IMR-90 (cell line): ENCODE results near the gene IQCE. TPM values are rescaled to one million over a fixed set of nuclear protein-coding genes. Genes with fewer than 3 reads are reported as not detected.

Source experiments
- ATAC-seq: fragments of 200-7000 bp; cut with Tn5 transposase; 2 replicates; pipeline ENCODE4 v1.9.1; 2020; ENCODE audit warnings: low read depth, mild to moderate bottlenecking, moderate library complexity
- BruUV-seq: library from RNA; stranded (reverse); fragments of 400-500 nt; replicated peaks from 2 replicates; lab custom pipeline; 2021; lab: Mats Ljungman, UMichigan
- CTCF ChIA-PET: fragments of 300-600 bp; formaldehyde crosslinking; extraction: SDS; loops from one replicate; lab custom pipeline; 2021; ENCODE audit warnings: antibody characterized with exemption; lab: Yijun Ruan, JAX
- POLR2A ChIA-PET: fragments of 300-600 bp; sonication (Branson Sonifier 250); formaldehyde crosslinking; loops from one replicate; lab custom pipeline; 2022; ENCODE audit warnings: antibody characterized with exemption; ENCODE audit not compliant: unreplicated experiment; lab: Charles Lee
- DNase-seq: peaks from one replicate; pipeline ENCODE4 v3.0.0; 2013
- H2AFZ ChIP-seq: replicated peaks from 2 replicates; pipeline ENCODE3; 2013; ENCODE audit warnings: low read length, mild to moderate bottlenecking; ENCODE audit not compliant: poor library complexity
- H2AK5ac ChIP-seq: 2 replicates; pipeline ENCODE4 v1.6.1; 2013; ENCODE audit warnings: low read depth, low read length, inconsistent platforms
- H2AK9ac ChIP-seq: replicated peaks from 2 replicates; pipeline ENCODE3; 2013; ENCODE audit warnings: mild to moderate bottlenecking, low read depth, low read length, moderate library complexity; ENCODE audit not compliant: poor library complexity
- H2BK120ac ChIP-seq: 2 replicates; pipeline ENCODE4 v1.6.1; 2013; ENCODE audit warnings: low read depth, low read length, inconsistent platforms
- H2BK15ac ChIP-seq: 3 replicates; pipeline ENCODE4 v1.6.1; 2013; ENCODE audit warnings: low read depth, low read length, inconsistent platforms
- H2BK20ac ChIP-seq: 2 replicates; pipeline ENCODE4 v1.6.1; 2013; ENCODE audit warnings: low read depth, mild to moderate bottlenecking, inconsistent platforms, low read length, moderate library complexity
- H2BK5ac ChIP-seq: 2 replicates; pipeline ENCODE4 v1.6.1; 2013; ENCODE audit warnings: mild to moderate bottlenecking, low read depth, low read length, inconsistent platforms; ENCODE audit not compliant: poor library complexity, severe bottlenecking
- H3K14ac ChIP-seq: replicated peaks from 2 replicates; pipeline ENCODE4 v1.6.1; 2013; ENCODE audit warnings: low read depth, low read length, inconsistent platforms
- H3K18ac ChIP-seq: 2 replicates; pipeline ENCODE4 v1.6.1; 2013; ENCODE audit warnings: low read depth, low read length, control low read depth
- H3K23ac ChIP-seq: 2 replicates; pipeline ENCODE4 v1.6.1; 2013; ENCODE audit warnings: low read depth, low read length, inconsistent platforms
- H3K27ac ChIP-seq: 2 replicates; pipeline ENCODE4 v1.5.1; 2013; ENCODE audit warnings: mild to moderate bottlenecking, control low read depth, low read length; ENCODE audit not compliant: insufficient read depth
- H3K27me3 ChIP-seq: 2 replicates; pipeline ENCODE4 v1.6.1; 2013; ENCODE audit warnings: low read length; ENCODE audit not compliant: control insufficient read depth, insufficient read depth
- H3K36me3 ChIP-seq: 2 replicates; pipeline ENCODE4 v1.6.1; 2013; ENCODE audit warnings: low read length, mixed read lengths; ENCODE audit not compliant: control insufficient read depth, insufficient read depth
- H3K4ac ChIP-seq: 2 replicates; pipeline ENCODE4 v1.6.1; 2013; ENCODE audit warnings: low read depth, low read length, inconsistent platforms
- H3K4me1 ChIP-seq: 2 replicates; pipeline ENCODE4 v1.6.1; 2013; ENCODE audit warnings: low read length, mixed read lengths; ENCODE audit not compliant: control insufficient read depth, insufficient read depth
- H3K4me2 ChIP-seq: 2 replicates; pipeline ENCODE4 v1.6.1; 2013; ENCODE audit warnings: low read depth, mild to moderate bottlenecking, control low read depth, low read length, moderate library complexity
- H3K4me3 ChIP-seq: 2 replicates; pipeline ENCODE4 v1.5.1; 2013; ENCODE audit warnings: low read depth, mild to moderate bottlenecking, control low read depth, low read length, moderate library complexity; ENCODE audit not compliant: insufficient read depth
- H3K56ac ChIP-seq: 2 replicates; pipeline ENCODE4 v1.6.1; 2013; ENCODE audit warnings: low read length, inconsistent platforms; ENCODE audit not compliant: insufficient read depth; ENCODE audit errors: extremely low read depth
- H3K79me1 ChIP-seq, 2 experiments: 2 replicates each; pipeline ENCODE4 v1.6.1; 2013; ENCODE audit warnings: low read length in 2 of 2, inconsistent platforms in 1 of 2, low read depth in 1 of 2
- H3K9ac ChIP-seq: 2 replicates; pipeline ENCODE4 v1.6.1; 2013; ENCODE audit warnings: low read depth, low read length, control low read depth
- H3K9me1 ChIP-seq: 2 replicates; pipeline ENCODE4 v1.6.1; 2013; ENCODE audit warnings: low read length, inconsistent platforms; ENCODE audit not compliant: insufficient read depth
- H3K9me3 ChIP-seq: 2 replicates; pipeline ENCODE4 v1.6.1; 2013; ENCODE audit warnings: low read length; ENCODE audit not compliant: control insufficient read depth, insufficient read depth
- H4K20me1 ChIP-seq: 2 replicates; pipeline ENCODE4 v1.6.1; 2013; ENCODE audit warnings: low read length, inconsistent platforms; ENCODE audit not compliant: insufficient read depth
- H4K5ac ChIP-seq: 2 replicates; pipeline ENCODE4 v1.6.1; 2013; ENCODE audit warnings: mild to moderate bottlenecking, low read depth, low read length, control low read depth
- H4K8ac ChIP-seq, 2 experiments: 2 replicates each; pipeline ENCODE4 v1.6.1; 2013; ENCODE audit warnings: low read depth in 2 of 2, low read length in 2 of 2, control low read depth in 1 of 2, inconsistent platforms in 1 of 2
- H4K91ac ChIP-seq: 2 replicates; pipeline ENCODE4 v1.6.1; 2013; ENCODE audit warnings: low read depth, low read length, inconsistent platforms; ENCODE audit not compliant: insufficient read depth
- BHLHE40 ChIP-seq: fragments of 150-350 bp; IDR thresholded peaks from 2 replicates; pipeline ENCODE4 v1.6.1; 2016; ENCODE audit warnings: mild to moderate bottlenecking, low read depth, low read length
- CEBPB ChIP-seq: IDR thresholded peaks from 2 replicates; pipeline ENCODE4 v1.6.1; 2012; ENCODE audit warnings: low read depth, low read length, improper control_type of control experiment
- FOS ChIP-seq: fragments of 150-350 bp; IDR thresholded peaks from 2 replicates; pipeline ENCODE4 v1.6.1; 2016; ENCODE audit warnings: low read depth, low read length
- MAFK ChIP-seq: IDR thresholded peaks from 2 replicates; pipeline ENCODE4 v1.6.1; 2012; ENCODE audit warnings: low read depth, low read length, improper control_type of control experiment
- MAZ ChIP-seq: IDR thresholded peaks from 2 replicates; pipeline ENCODE4 v1.6.1; 2012; ENCODE audit warnings: low read depth, mild to moderate bottlenecking, low read length, improper control_type of control experiment, moderate library complexity, borderline replicate concordance
- NFE2L2 ChIP-seq: fragments of 150-350 bp; IDR thresholded peaks from 2 replicates; pipeline ENCODE4 v1.6.1; 2016; ENCODE audit warnings: low read depth, mild to moderate bottlenecking, low read length
- RCOR1 ChIP-seq: IDR thresholded peaks from 2 replicates; pipeline ENCODE4 v1.6.1; 2012; ENCODE audit warnings: mild to moderate bottlenecking, low read length, improper control_type of control experiment; ENCODE audit not compliant: insufficient replicate concordance
- RFX5 ChIP-seq: IDR thresholded peaks from 2 replicates; pipeline ENCODE4 v1.8.0; 2012; ENCODE audit warnings: low read depth, mild to moderate bottlenecking, low read length, moderate library complexity
- WGBS, 2 experiments: methylation state at CpG; one replicate each; pipeline versions ENCODE4 v1.1.5 to v1.1.7; 2013; ENCODE audit warnings: missing lambda C conversion rate in 2 of 2; ENCODE audit not compliant: insufficient read length in 1 of 2; ENCODE audit errors: extremely low coverage in 2 of 2; 5-methylcytosine and 5-hydroxymethylcytosine counted together
- dilution Hi-C: fragments of 300-500 bp; cut with HindIII; formaldehyde crosslinking; loops from one replicate; pipeline ENCODE4 v1.14.3; 2018; ENCODE audit warnings: low sequenced_read_pairs; ENCODE audit not compliant: unreplicated experiment
- in situ Hi-C: fragments of 300-500 bp; cut with MboI; formaldehyde crosslinking; loops from 3 replicates; pipeline ENCODE4 v1.14.3; 2019; ENCODE audit warnings: low sequenced_read_pairs, inconsistent platforms, mixed read lengths
- intact Hi-C: fragments of 100-400 bp; cut with micrococcal nuclease; formaldehyde crosslinking; loops from 2 replicates; pipeline ENCODE4 v1.10.0; 2022
- polyA plus RNA-seq, 3 experiments: library from polyadenylated mRNA; depleted of rRNA; stranded (reverse); fragments of >200 nt; gene quantifications; 2 replicates each; pipeline ENCODE4 v1.2.3, GENCODE V29; 2012; ENCODE audit warnings: low replicate concordance in 1 of 3
- total RNA-seq: library from RNA; depleted of rRNA; stranded (reverse); fragments of >200 nt; gene quantifications from 2 replicates; pipeline ENCODE4 v1.2.3, GENCODE V29; 2012
- TF ChIP-seq, protein P1 (sequence below): conservative IDR thresholded peaks from 2 replicates; pipeline ENCODE4 v1.5.1; 2012; ENCODE audit warnings: mild to moderate bottlenecking, low read depth, low read length, improper control_type of control experiment
- TF ChIP-seq, protein P2 (sequence below): fragments of 150-350 bp; IDR thresholded peaks from 2 replicates; pipeline ENCODE4 v1.6.1; 2017; ENCODE audit warnings: mild to moderate bottlenecking, antibody characterized with exemption, low read length, low read depth

The IQCE gene
- total and polyA plus RNA-seq, 2 of the 4 experiments (the other 2 are of a cell fraction): 5.0 to 6.3 TPM

DNA sequence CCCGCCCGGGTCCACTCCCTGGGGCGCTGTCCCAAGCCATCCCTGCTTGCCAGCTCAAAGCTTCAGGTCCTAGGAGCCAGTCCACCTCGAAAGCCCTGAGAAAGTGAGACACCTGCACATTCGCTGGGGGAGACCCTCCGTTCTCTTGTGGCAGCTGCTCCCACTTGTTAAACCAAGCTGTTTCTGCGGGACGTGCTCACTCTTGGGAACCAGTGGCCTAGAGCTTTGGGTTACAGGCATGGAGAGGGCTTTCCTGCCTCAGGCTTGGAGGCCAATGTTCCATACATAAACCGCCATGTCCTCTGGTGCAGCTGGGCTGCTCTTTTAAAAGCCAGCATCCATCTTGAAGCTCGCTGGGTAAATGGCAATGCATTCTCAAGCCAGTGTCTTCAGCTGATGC, 53.1 kb downstream of the IQCE start:
- DNase-seq: no peak
- Histone ChIP-seq H3K56ac (no peak overlapping the region), H3K14ac (no peak overlapping the region), H4K20me1 (no peaks in the 10 kb centered on the region; the same call in 1 of the 2 replicates), H3K27ac (no peak overlapping the region), H4K91ac (no peak overlapping the region), H3K4me1 (peaks cover 7% of the 10 kb centered on the region; the same call in 1 of the 2 replicates), H3K9ac (no peak overlapping the region), H2BK20ac (no peak overlapping the region), H2BK15ac (no peak overlapping the region), H3K4me3 (no peak overlapping the region), H3K4me2 (no peak overlapping the region), H2AFZ (no peak overlapping the region), H2AK9ac (peak overlapping the region; percentile 87), H2BK5ac (no peak overlapping the region), H3K9me1 (no peaks in the 10 kb centered on the region), H3K9me3 (no peaks in the 10 kb centered on the region), H3K4ac (no peak overlapping the region), H3K18ac (no peak overlapping the region), H3K23ac (no peak overlapping the region), H3K79me1 (no peaks in the 10 kb centered on the region), H2BK120ac (no peak overlapping the region), H3K27me3 (peaks cover 2% of the 10 kb centered on the region), H4K8ac (no peak overlapping the region), H3K36me3 (peaks cover 5% of the 10 kb centered on the region; the same call in 1 of the 2 replicates), H4K5ac (no peak overlapping the region), H2AK5ac (no peak overlapping the region)
- dilution Hi-C loops (no loop called here), in situ Hi-C loops (no loop called here), intact Hi-C loops (no loop called here)
- WGBS, 2 experiments: 97% methylated on average over 3 of the region's 10 CpGs; no CpG with 5 or more reads in 1 of the 2 experiments
- ChIA-PET POLR2A (no interaction called here), CTCF (no interaction called here)
- BruUV-seq: no TSS peak
- TF ChIP-seq, protein P1, sequence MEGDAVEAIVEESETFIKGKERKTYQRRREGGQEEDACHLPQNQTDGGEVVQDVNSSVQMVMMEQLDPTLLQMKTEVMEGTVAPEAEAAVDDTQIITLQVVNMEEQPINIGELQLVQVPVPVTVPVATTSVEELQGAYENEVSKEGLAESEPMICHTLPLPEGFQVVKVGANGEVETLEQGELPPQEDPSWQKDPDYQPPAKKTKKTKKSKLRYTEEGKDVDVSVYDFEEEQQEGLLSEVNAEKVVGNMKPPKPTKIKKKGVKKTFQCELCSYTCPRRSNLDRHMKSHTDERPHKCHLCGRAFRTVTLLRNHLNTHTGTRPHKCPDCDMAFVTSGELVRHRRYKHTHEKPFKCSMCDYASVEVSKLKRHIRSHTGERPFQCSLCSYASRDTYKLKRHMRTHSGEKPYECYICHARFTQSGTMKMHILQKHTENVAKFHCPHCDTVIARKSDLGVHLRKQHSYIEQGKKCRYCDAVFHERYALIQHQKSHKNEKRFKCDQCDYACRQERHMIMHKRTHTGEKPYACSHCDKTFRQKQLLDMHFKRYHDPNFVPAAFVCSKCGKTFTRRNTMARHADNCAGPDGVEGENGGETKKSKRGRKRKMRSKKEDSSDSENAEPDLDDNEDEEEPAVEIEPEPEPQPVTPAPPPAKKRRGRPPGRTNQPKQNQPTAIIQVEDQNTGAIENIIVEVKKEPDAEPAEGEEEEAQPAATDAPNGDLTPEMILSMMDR: no peak
- no peak for TF ChIP-seq RFX5
- no peak for TF ChIP-seq CEBPB
- no peak for TF ChIP-seq MAFK
- no peak for TF ChIP-seq RCOR1
- TF ChIP-seq MAZ: no peak
- no peak for TF ChIP-seq BHLHE40
- TF ChIP-seq FOS: no peak
- no peak for TF ChIP-seq NFE2L2
- TF ChIP-seq, protein P2, sequence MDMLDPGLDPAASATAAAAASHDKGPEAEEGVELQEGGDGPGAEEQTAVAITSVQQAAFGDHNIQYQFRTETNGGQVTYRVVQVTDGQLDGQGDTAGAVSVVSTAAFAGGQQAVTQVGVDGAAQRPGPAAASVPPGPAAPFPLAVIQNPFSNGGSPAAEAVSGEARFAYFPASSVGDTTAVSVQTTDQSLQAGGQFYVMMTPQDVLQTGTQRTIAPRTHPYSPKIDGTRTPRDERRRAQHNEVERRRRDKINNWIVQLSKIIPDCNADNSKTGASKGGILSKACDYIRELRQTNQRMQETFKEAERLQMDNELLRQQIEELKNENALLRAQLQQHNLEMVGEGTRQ: no peak
- no peak for ATAC-seq
